Subcutaneous adipose tissue (tissue), 4 donors: ENCODE results near the gene FGF3. TPM values are rescaled to one million over a fixed set of nuclear protein-coding genes. Genes with fewer than 3 reads are reported as not detected.

Experiments
- CTCF ChIP-seq: fragments of 450-650 bp; IDR thresholded peaks from one replicate; pipeline ENCODE4 v1.5.1; 2016; ENCODE audit warnings: low read depth, mild to moderate bottlenecking, control low read depth, antibody characterized with exemption, moderate library complexity
- total RNA-seq, 4 donors: library from RNA; depleted of rRNA; stranded (reverse); fragments of >200 nt; gene quantifications; one replicate each; pipeline ENCODE4 v1.1.0, GENCODE V29; 2016

FGF3 gene
- total RNA-seq, 4 donors from 2014 or later, result not detected

GRCh38 chr11:69828971-69829344, 9.7 kb upstream of the FGF3 start:
- TF ChIP-seq CTCF, result no peak

GRCh38 chr11:69828276-69828970, 9.2 kb upstream of the FGF3 start:
- TF ChIP-seq CTCF, result no peak

- TF ChIP-seq CTCF, result no peak
These were observed 7.6 kb upstream of the FGF3 start for GRCh38 chr11:69826773-69827172.

GRCh38 chr11:69825941-69826340, 6.7 kb upstream of the FGF3 start:
- no peak for TF ChIP-seq CTCF

- TF ChIP-seq CTCF, result no peak
These were observed 6.0 kb upstream of the FGF3 start for GRCh38 chr11:69825037-69825834.

- no peak for TF ChIP-seq CTCF
These were observed 4.5 kb upstream of the FGF3 start for GRCh38 chr11:69823641-69824265.
